Astrocyte (in vitro differentiated cells and primary cell): ENCODE data around the gene ACSF3. TPM values are rescaled to one million over a fixed set of nuclear protein-coding genes. Genes with fewer than 3 reads are reported as not detected.

Experiments used
- DNase-seq: peaks from one replicate; pipeline ENCODE4 v3.0.0-alpha.2; 2010; ENCODE audit warnings: low read depth
- FAIRE-seq: peaks from 2 replicates; lab custom pipeline; 2011; peaks lifted over from hg19 to GRCh38; lab: Jason Lieb, UNC
- H2AFZ ChIP-seq: 2 replicates; pipeline ENCODE4 v1.6.0; 2012; ENCODE audit warnings: low read depth, low read length, inconsistent platforms
- H3K27ac ChIP-seq: 2 replicates; pipeline ENCODE4 v1.5.1; 2011; ENCODE audit warnings: low read depth, low read length, inconsistent platforms
- H3K27me3 ChIP-seq: 2 replicates; pipeline ENCODE4 v1.6.0; 2011; ENCODE audit warnings: low read length, inconsistent platforms; ENCODE audit not compliant: insufficient read depth
- H3K36me3 ChIP-seq: 2 replicates; pipeline ENCODE4 v1.5.1; 2011; ENCODE audit warnings: low read length, inconsistent platforms; ENCODE audit not compliant: insufficient read depth
- H3K4me1 ChIP-seq: 2 replicates; pipeline ENCODE4 v1.5.1; 2011; ENCODE audit warnings: low read length, inconsistent platforms; ENCODE audit not compliant: insufficient read depth
- H3K4me2 ChIP-seq: 2 replicates; pipeline ENCODE4 v1.6.0; 2012; ENCODE audit warnings: low read length, inconsistent platforms
- H3K4me3 ChIP-seq: 2 replicates; pipeline ENCODE4 v1.5.1; 2011; ENCODE audit warnings: low read depth, mild to moderate bottlenecking, low read length, inconsistent platforms; ENCODE audit not compliant: insufficient read depth
- H3K79me2 ChIP-seq: 2 replicates; pipeline ENCODE4 v1.6.0; 2012; ENCODE audit warnings: mild to moderate bottlenecking, low read length, inconsistent platforms; ENCODE audit not compliant: insufficient read depth
- H3K9ac ChIP-seq: 2 replicates; pipeline ENCODE4 v1.6.0; 2012; ENCODE audit warnings: mild to moderate bottlenecking, low read length, inconsistent platforms
- H3K9me3 ChIP-seq: 2 replicates; pipeline ENCODE4 v1.5.1; 2012; ENCODE audit warnings: low read depth, mild to moderate bottlenecking, low read length, inconsistent platforms; ENCODE audit not compliant: insufficient read depth
- H4K20me1 ChIP-seq: 2 replicates; pipeline ENCODE4 v1.6.0; 2012; ENCODE audit warnings: low read length, inconsistent platforms; ENCODE audit not compliant: insufficient read depth
- H3K27ac Mint-ChIP-seq: one replicate; pipeline ENCODE4 v1.8.0; 2021; ENCODE audit warnings: mild to moderate bottlenecking, mixed read lengths; ENCODE audit not compliant: unreplicated experiment
- H3K27me3 Mint-ChIP-seq: one replicate; pipeline ENCODE4 v1.8.0; 2021; ENCODE audit warnings: low read depth, mixed read lengths; ENCODE audit not compliant: unreplicated experiment
- H3K36me3 Mint-ChIP-seq: one replicate; pipeline ENCODE4 v1.8.0; 2021; ENCODE audit warnings: low read depth, mixed read lengths; ENCODE audit not compliant: unreplicated experiment
- H3K4me1 Mint-ChIP-seq: one replicate; pipeline ENCODE4 v1.8.0; 2021; ENCODE audit warnings: low read depth, mixed read lengths; ENCODE audit not compliant: unreplicated experiment
- H3K4me3 Mint-ChIP-seq: one replicate; pipeline ENCODE4 v1.8.0; 2021; ENCODE audit warnings: mild to moderate bottlenecking, moderate library complexity, mixed read lengths; ENCODE audit not compliant: unreplicated experiment
- H3K9me3 Mint-ChIP-seq: one replicate; pipeline ENCODE4 v1.8.0; 2021; ENCODE audit warnings: mild to moderate bottlenecking, mixed read lengths; ENCODE audit not compliant: unreplicated experiment
- EZH2 ChIP-seq: IDR thresholded peaks from 2 replicates; pipeline ENCODE4 v1.6.1; 2012; ENCODE audit warnings: mild to moderate bottlenecking, low read length, inconsistent platforms; ENCODE audit not compliant: insufficient read depth
- total RNA-seq: library from RNA; stranded (reverse); gene quantifications from 2 replicates; pipeline ENCODE4 v1.2.1, GENCODE V29; 2021
- TF ChIP-seq, protein P1 (sequence below): IDR thresholded peaks from 2 replicates; pipeline ENCODE4 v1.5.1; 2011; ENCODE audit warnings: low read depth, mild to moderate bottlenecking, inconsistent platforms, low read length, moderate library complexity; ENCODE audit not compliant: insufficient read depth

The ACSF3 gene
- total RNA-seq, 1 donor from 2014 or later, result 17.0 TPM

DNA sequence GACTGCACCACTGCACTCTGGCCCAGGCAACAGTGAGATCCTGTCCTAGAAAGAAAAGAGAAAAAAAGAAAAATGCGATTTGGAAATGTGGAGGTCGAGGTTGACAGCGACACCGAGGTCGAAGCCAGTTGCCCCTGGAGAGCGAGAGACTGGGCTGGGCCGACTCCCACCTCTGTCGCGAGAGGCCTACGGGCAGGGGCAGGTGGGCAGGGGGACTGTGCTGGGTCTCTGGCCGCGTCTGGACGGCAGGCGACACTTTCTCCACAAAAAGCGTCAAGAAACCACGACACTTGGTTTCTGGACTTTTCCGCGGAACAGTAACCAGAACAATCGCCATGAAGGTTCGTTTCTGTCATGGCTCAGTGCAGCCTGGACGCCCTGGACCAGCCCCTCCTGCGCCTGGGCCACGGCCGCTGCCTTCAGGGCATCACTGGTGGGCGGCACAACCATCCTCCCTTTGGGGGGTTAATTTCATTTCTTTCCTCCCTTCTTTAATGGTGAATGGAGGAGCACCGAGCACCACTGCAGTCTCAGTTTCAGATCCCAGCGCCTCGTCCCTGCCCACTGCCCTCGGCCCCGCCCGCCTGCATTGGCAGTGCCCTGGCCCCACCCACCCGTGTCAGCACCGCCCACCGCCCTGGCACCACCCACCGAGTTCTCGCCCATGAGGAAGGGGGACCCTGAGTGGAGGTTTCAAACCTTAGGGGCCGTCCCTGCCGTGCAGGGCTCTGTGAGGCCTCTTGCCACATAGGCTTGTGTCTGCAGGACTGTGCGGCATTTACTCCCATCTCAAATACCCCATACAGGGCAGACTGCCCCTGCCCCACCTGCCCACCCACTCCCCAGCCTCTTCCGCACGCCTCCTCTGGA lies 59.4 kb downstream of the ACSF3 start:
- H3K9me3 Mint-ChIP-seq, result peaks cover 11% of the 10 kb centered on the region
- H3K27ac Mint-ChIP-seq, result peak overlapping the region; percentile 88
- H3K79me2 ChIP-seq, result no peaks in the 10 kb centered on the region
- FAIRE-seq (no peak), DNase-seq (no peak)
- peaks cover 3% of the 10 kb centered on the region for H3K36me3 ChIP-seq
- no peak overlapping the region for H3K4me3 ChIP-seq
- peaks cover 13% of the 10 kb centered on the region for H3K4me1 Mint-ChIP-seq
- H3K9ac ChIP-seq, result no peak overlapping the region
- H3K27ac ChIP-seq, result no peak overlapping the region
- TF ChIP-seq EZH2, result no peak
- TF ChIP-seq, protein P1, sequence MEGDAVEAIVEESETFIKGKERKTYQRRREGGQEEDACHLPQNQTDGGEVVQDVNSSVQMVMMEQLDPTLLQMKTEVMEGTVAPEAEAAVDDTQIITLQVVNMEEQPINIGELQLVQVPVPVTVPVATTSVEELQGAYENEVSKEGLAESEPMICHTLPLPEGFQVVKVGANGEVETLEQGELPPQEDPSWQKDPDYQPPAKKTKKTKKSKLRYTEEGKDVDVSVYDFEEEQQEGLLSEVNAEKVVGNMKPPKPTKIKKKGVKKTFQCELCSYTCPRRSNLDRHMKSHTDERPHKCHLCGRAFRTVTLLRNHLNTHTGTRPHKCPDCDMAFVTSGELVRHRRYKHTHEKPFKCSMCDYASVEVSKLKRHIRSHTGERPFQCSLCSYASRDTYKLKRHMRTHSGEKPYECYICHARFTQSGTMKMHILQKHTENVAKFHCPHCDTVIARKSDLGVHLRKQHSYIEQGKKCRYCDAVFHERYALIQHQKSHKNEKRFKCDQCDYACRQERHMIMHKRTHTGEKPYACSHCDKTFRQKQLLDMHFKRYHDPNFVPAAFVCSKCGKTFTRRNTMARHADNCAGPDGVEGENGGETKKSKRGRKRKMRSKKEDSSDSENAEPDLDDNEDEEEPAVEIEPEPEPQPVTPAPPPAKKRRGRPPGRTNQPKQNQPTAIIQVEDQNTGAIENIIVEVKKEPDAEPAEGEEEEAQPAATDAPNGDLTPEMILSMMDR, result no peak
- H3K4me1 ChIP-seq, result no peaks in the 10 kb centered on the region
- peaks cover 4% of the 10 kb centered on the region for H3K9me3 ChIP-seq
- H3K27me3 ChIP-seq, result no peaks in the 10 kb centered on the region
- H3K27me3 Mint-ChIP-seq, result no peaks in the 10 kb centered on the region
- peaks cover 16% of the 10 kb centered on the region for H3K36me3 Mint-ChIP-seq
- H3K4me3 Mint-ChIP-seq, result no peak overlapping the region
- no peak overlapping the region for H3K4me2 ChIP-seq
- H4K20me1 ChIP-seq, result no peaks in the 10 kb centered on the region
- H2AFZ ChIP-seq, result no peak overlapping the region

DNA sequence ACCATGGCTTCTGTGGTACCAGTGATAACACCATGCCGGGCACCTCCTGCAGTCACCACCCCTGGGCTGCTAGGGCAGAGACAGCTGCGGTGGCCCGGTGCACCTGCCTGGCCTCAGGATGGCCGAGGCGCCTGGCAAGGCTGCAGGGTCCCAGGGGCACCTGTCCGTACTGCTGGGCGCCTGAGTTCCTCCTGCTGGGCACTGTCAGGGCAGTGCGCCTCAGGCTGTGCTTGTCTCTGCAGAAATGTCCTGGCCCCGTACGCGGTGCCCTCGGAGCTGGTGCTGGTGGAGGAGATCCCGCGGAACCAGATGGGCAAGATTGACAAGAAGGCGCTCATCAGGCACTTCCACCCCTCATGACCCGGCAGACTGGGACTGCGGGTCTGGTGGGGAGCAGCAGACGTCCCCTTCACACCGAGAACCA lies 60.2 kb downstream of the ACSF3 start:
- H3K4me2 ChIP-seq, result no peak overlapping the region

More for the DNA sequence above, 60.2 kb downstream of the ACSF3 start:
- H3K27ac Mint-ChIP-seq, result no peak overlapping the region
- peaks cover 13% of the 10 kb centered on the region for H3K36me3 Mint-ChIP-seq
- Histone ChIP-seq H3K4me1 (no peaks in the 10 kb centered on the region), H3K27ac (no peak overlapping the region), H3K36me3 (peaks cover 3% of the 10 kb centered on the region), H3K79me2 (no peaks in the 10 kb centered on the region), H2AFZ (no peak overlapping the region), H3K4me3 (no peak overlapping the region), H3K9ac (no peak overlapping the region), H3K27me3 (no peaks in the 10 kb centered on the region), H3K9me3 (peaks cover 9% of the 10 kb centered on the region), H4K20me1 (no peaks in the 10 kb centered on the region)
- no peaks in the 10 kb centered on the region for H3K27me3 Mint-ChIP-seq
- no peak for FAIRE-seq
- DNase-seq, result no peak
- peaks cover 8% of the 10 kb centered on the region for H3K9me3 Mint-ChIP-seq
- H3K4me3 Mint-ChIP-seq, result no peak overlapping the region
- H3K4me1 Mint-ChIP-seq, result peaks cover 13% of the 10 kb centered on the region
- TF ChIP-seq EZH2, result no peak
- TF ChIP-seq, protein P1, result no peak
